PFSK-1 (cell line): Measurements from ENCODE around the gene CACNG4.
A peak's percentile ranks its signal among the peaks of the same experiment; 100 is the strongest.

Source experiments
- FOXP2 ChIP-seq: optimal IDR thresholded peaks from 2 replicates; pipeline ENCODE3; 2011; ENCODE audit warnings: borderline replicate concordance, control low read depth, inconsistent platforms; ENCODE audit not compliant: insufficient read depth; ENCODE audit errors: extremely low read length, extremely low read depth
- POLR2AphosphoS5 ChIP-seq: IDR thresholded peaks from 2 replicates; pipeline ENCODE4 v1.6.1; 2012; ENCODE audit warnings: low read depth, mild to moderate bottlenecking, control low read depth, low read length, moderate library complexity
- REST ChIP-seq, 2 experiments: IDR thresholded peaks; 2 replicates each; pipeline versions ENCODE4 v1.6.1 to v1.8.0; 2011 to 2012; ENCODE audit warnings: low read depth in 2 of 2, low read length in 2 of 2, control low read depth in 1 of 2, inconsistent platforms in 1 of 2, mild to moderate bottlenecking in 1 of 2, moderate library complexity in 1 of 2; ENCODE audit not compliant: insufficient read depth in 1 of 2
- SIN3A ChIP-seq: IDR thresholded peaks from 2 replicates; pipeline ENCODE4 v1.6.1; 2012; ENCODE audit warnings: mild to moderate bottlenecking, low read length, moderate library complexity, borderline replicate concordance; ENCODE audit not compliant: insufficient read depth
- TAF1 ChIP-seq: IDR thresholded peaks from 2 replicates; pipeline ENCODE4 v1.6.1; 2012; ENCODE audit warnings: low read length, control low read depth, borderline replicate concordance; ENCODE audit not compliant: insufficient read depth

Gene CACNG4

DNA sequence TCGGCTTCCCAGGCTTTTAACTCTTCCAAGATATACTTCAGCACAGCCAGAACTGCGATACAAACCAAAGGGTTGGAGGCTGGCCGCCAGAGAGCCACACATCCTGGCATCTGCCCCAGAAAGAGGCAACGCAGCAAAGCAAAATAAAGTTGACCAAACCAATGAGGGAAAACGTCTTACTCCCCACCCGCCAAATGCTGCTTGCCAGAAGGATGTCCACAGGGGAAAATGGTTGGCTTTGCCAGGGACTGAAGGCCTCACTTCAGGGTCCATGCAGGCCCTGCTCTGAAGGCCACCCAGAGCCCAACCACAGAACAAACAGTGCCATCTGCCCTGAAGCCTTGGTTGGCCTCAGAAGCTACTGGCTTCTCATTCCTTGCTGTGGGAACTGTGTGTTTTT is 94.9 kb downstream of the CACNG4 start:
- TF ChIP-seq SIN3A: no peak
- no peak for TF ChIP-seq POLR2AphosphoS5
- no peak for TF ChIP-seq FOXP2
- TF ChIP-seq REST (IDR thresholded peaks at IDR 0.05; ENCODE audit: insufficient read depth in 1 of 2, low read depth in 2 of 2, low read length in 2 of 2): no peak
- no peak for TF ChIP-seq TAF1

DNA sequence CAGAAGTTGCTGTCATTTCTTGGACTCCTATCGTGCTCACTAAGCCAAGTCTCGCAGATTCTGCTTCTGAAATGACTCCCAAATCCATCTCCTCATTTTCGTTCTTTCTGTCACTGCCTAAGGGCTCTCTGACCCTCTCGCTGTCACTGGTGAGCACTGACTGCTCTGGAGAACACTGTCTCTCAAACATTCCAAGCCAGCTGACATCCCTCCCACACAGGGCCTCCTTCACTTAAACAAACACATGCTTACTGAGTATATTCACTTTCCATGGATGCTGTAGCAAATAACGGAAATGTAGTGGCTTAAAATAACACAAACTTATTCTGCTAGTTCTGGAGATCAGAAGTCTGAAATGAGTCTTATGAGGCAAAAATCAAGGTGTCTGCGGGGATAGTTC is 98.6 kb downstream of the CACNG4 start:
- TF ChIP-seq REST (IDR thresholded peaks at IDR 0.05; ENCODE audit: insufficient read depth in 1 of 2, low read depth in 2 of 2, low read length in 2 of 2): no peak
- TF ChIP-seq SIN3A: no peak
- TF ChIP-seq FOXP2: no peak
- TF ChIP-seq POLR2AphosphoS5: no peak

GRCh38 chr17:67066717-67067116 is 102.2 kb downstream of the CACNG4 start:
- TF ChIP-seq FOXP2 (no peak), REST (IDR thresholded peaks at IDR 0.05; ENCODE audit: insufficient read depth in 1 of 2, low read depth in 2 of 2, low read length in 2 of 2) (no peak), POLR2AphosphoS5 (no peak), SIN3A (no peak), TAF1 (no peak)

- TF ChIP-seq POLR2AphosphoS5: 0 out of 2 replicates have a peak, but pooled peaks have one; percentile 0
- no peak for TF ChIP-seq REST (IDR thresholded peaks at IDR 0.05; ENCODE audit: insufficient read depth in 1 of 2, low read depth in 2 of 2, low read length in 2 of 2)
Measured at GRCh38 chr17:67067571-67068482, 103.3 kb downstream of the CACNG4 start.

DNA sequence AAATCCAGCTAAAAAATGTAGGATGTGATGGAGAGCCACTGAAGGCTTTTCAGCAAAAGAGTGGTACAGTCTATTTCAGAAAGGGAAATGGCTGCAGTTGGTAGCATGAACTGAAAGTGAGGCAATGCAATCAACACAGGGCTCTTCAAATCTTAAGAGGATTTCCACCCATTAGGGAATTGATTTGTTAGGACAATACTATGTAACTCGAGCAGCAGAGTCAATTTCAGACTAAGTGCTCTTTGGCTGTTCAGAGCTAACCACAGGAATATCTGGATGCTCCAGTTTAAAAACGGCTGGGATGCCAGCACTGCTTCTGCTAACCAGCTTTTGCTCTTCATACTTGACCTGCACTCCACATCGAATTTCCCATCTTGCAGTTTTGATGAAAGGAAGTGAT is 104.5 kb downstream of the CACNG4 start:
- no peak for TF ChIP-seq TAF1
- TF ChIP-seq POLR2AphosphoS5: no peak
